ENCODE data around the gene FGF2. TPM values are rescaled to one million over a fixed set of nuclear protein-coding genes. Genes with fewer than 3 reads are reported as not detected.

Gene FGF2
- total RNA-seq, 1 experiment from 2014 or later = 99.0 TPM

GRCh38 chr4:122842392-122842791 is 15.8 kb downstream of the FGF2 start:
- H3K36me3 Mint-ChIP-seq (ENCODE audit: insufficient read depth in 1 of 3, low read depth in 3 of 3) = peaks cover 37 to 74% (median 68%) of the 10 kb centered on the region in 3 experiments
- Histone ChIP-seq H2AK5ac (ENCODE audit: insufficient read length, low read length) (no peak overlapping the region), H3K56ac (ENCODE audit: insufficient read length, low read depth, low read length) (no peak overlapping the region), H2BK20ac (ENCODE audit: low read depth, low read length, poor library complexity, severe bottlenecking) (no peak overlapping the region), H3K79me1 (ENCODE audit: insufficient read depth, low read depth, low read length, poor library complexity, severe bottlenecking) (peaks cover 6% of the 10 kb centered on the region), H2BK12ac (ENCODE audit: insufficient read length, low read depth, low read length) (no peak overlapping the region), H3K23ac (ENCODE audit: insufficient read length, low read depth, low read length) (no peak overlapping the region), H2BK15ac (ENCODE audit: low read depth, low read length) (no peak overlapping the region), H3K14ac (ENCODE audit: insufficient read depth, low read length) (no peak overlapping the region), H3T11ph (ENCODE audit: low read length) (no peak overlapping the region), H4K8ac (replicated peaks; ENCODE audit: insufficient read length, low read depth, low read length) (no peak overlapping the region), H3K23me2 (ENCODE audit: insufficient read length, low read depth, low read length, poor library complexity, severe bottlenecking) (no peaks in the 10 kb centered on the region), H2BK120ac (ENCODE audit: low read depth, low read length, poor library complexity, severe bottlenecking) (no peak overlapping the region), H3K9ac (ENCODE audit: extremely low read depth, insufficient read length, low read length) (no peak overlapping the region), H3K4me1 (ENCODE audit: insufficient read depth, low read length) (peaks cover 23% of the 10 kb centered on the region; the same call in 1 of the 2 replicates), H3K9me3 (ENCODE audit: control insufficient read depth, low read depth, low read length) (no peaks in the 10 kb centered on the region), H3K18ac (ENCODE audit: insufficient read length, low read depth, low read length) (no peak overlapping the region), H3K4ac (ENCODE audit: low read depth, low read length) (no peak overlapping the region), H4K20me1 (ENCODE audit: control insufficient read depth, insufficient read depth, insufficient read length) (peaks cover 2% of the 10 kb centered on the region), H3K27me3 (ENCODE audit: insufficient read depth, low read length) (no peaks in the 10 kb centered on the region), H4K5ac (ENCODE audit: insufficient read length, low read depth, low read length) (no peak overlapping the region), H4K91ac (ENCODE audit: insufficient read length, low read depth, low read length) (no peak overlapping the region), H2BK5ac (ENCODE audit: insufficient read length, low read length) (no peak overlapping the region), H3K27ac (ENCODE audit: insufficient read length, low read depth, low read length) (no peak overlapping the region), H3K4me2 (ENCODE audit: insufficient read depth, insufficient read length, low read length) (no peak overlapping the region), H3K79me2 (ENCODE audit: insufficient read depth, low read length) (peaks cover 64% of the 10 kb centered on the region), H2AFZ (ENCODE audit: low read length) (no peak overlapping the region)
- peak overlapping the region in 1 of 3 experiments; percentile 69; a peak in 2 of 7 replicates for H3K27ac Mint-ChIP-seq
- H3K9me3 Mint-ChIP-seq = peaks cover 0 to 5% of the 10 kb centered on the region in 2 experiments; a peak in 3 of 5 replicates
- no peak overlapping the region for H3K4me3 Mint-ChIP-seq
- WGBS (ENCODE audit: extremely low coverage, insufficient read length, low lambda C conversion rate) = no CpG with 5 or more reads among the region's 1 CpG
- DNase-seq = no peak
- peaks cover 71 to 76% of the 10 kb centered on the region in 2 experiments for H3K4me1 Mint-ChIP-seq
- no peaks in the 10 kb centered on the region for H3K27me3 Mint-ChIP-seq (ENCODE audit: low read depth)
- TF ChIP-seq, protein P1, sequence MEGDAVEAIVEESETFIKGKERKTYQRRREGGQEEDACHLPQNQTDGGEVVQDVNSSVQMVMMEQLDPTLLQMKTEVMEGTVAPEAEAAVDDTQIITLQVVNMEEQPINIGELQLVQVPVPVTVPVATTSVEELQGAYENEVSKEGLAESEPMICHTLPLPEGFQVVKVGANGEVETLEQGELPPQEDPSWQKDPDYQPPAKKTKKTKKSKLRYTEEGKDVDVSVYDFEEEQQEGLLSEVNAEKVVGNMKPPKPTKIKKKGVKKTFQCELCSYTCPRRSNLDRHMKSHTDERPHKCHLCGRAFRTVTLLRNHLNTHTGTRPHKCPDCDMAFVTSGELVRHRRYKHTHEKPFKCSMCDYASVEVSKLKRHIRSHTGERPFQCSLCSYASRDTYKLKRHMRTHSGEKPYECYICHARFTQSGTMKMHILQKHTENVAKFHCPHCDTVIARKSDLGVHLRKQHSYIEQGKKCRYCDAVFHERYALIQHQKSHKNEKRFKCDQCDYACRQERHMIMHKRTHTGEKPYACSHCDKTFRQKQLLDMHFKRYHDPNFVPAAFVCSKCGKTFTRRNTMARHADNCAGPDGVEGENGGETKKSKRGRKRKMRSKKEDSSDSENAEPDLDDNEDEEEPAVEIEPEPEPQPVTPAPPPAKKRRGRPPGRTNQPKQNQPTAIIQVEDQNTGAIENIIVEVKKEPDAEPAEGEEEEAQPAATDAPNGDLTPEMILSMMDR (conservative IDR thresholded peaks at IDR 0.05) = no peak

Data from H9 (cell line).